Liver (tissue), 3 donors: ENCODE data around the gene PHLDA2.

ENCODE experiments used
- CTCF ChIP-seq: fragments of 150-350 bp; IDR thresholded peaks from 2 replicates; pipeline ENCODE4 v1.5.1; 2017; ENCODE audit warnings: improper control_type of control experiment, low read depth, low read length; ENCODE audit not compliant: missing input control
- GABPA ChIP-seq, 2 donors: IDR thresholded peaks in 1 of 2; conservative IDR thresholded peaks in 1 of 2; 2 replicates each; pipeline ENCODE4 v1.6.1; 2016; ENCODE audit warnings: antibody characterized with exemption in 2 of 2, mild to moderate bottlenecking in 1 of 2, moderate library complexity in 1 of 2
- RAD21 ChIP-seq, 2 donors: IDR thresholded peaks; 2 replicates each; pipeline ENCODE4 v1.6.1; 2016; ENCODE audit warnings: antibody characterized with exemption in 2 of 2, mild to moderate bottlenecking in 2 of 2
- REST ChIP-seq: IDR thresholded peaks from 2 replicates; pipeline ENCODE4 v1.6.1; 2016; ENCODE audit warnings: antibody characterized with exemption, mild to moderate bottlenecking
- RXRA ChIP-seq, 2 donors: IDR thresholded peaks; 2 replicates each; pipeline ENCODE4 v1.6.1; 2017 to 2018; ENCODE audit warnings: antibody characterized with exemption in 2 of 2, mild to moderate bottlenecking in 1 of 2
- YY1 ChIP-seq: IDR thresholded peaks from 2 replicates; pipeline ENCODE4 v1.6.1; 2016; ENCODE audit warnings: antibody characterized with exemption, mild to moderate bottlenecking
- donor health status: healthy.
- donor health status: healthy.

GRCh38 chr11:2942447-2942846, 13.2 kb upstream of the PHLDA2 start:
- TF ChIP-seq GABPA (IDR thresholded peaks at IDR 0.05 in 1 of 2, conservative IDR thresholded peaks at IDR 0.05 in 1 of 2) (no peak), CTCF (no peak), REST (no peak), RXRA (IDR thresholded peaks at IDR 0.05) (no peak), RAD21 (IDR thresholded peaks at IDR 0.05) (no peak), YY1 (no peak)
